Measurements from ENCODE around the gene GPR137.

DNA sequence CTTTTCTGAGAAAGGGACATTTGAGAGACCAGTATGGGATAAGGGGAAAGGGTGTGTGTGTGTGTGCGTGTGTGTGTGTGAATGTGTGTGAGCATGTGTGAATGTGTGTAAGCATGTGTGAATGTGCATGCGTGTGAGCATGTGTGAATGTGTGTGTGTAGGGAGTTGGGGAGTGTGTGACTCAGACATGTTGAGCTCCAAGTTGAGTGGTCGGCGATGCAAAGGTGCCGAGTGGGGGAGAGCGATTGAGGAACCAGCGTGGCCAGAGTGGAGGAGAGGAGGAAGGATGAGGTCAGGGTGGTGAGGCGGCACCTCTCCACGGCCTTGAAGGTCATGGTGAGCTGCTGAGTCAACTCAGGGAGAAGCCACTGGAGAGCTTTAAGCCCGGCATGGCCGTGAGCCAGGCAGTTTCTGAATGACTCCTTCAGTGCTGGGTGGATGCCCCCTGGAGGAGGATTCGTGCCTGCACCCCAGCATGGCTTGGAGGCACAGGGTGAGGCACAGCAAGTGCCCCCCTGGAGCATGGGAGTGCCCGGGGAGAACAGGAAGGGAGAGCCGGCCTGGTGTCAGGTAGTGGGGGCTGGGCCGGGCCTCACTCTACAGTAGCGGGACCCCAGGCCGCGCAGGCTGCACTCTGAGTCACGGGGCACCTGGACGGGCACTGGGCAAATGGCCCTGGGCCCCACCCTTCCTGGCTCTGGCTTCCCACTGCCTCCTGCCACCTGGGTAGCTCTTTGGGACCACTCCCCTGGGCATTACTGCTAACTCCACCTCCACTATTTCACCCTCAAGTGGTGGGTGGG lies 46.1 kb downstream of the GPR137 start:
- no peak for TF ChIP-seq EP300 (IDR thresholded peaks at IDR 0.05)
- peak in 2 of 3 donors; percentile 22 to 69 for TF ChIP-seq POLR2AphosphoS5 (IDR thresholded peaks at IDR 0.05)

Measured in stomach (tissue), 4 donors.